C4-2B (cell line): ENCODE measurements around the gene ZDHHC3.

Experiments used
- CTCF ChIP-seq: fragments of 450-650 bp; conservative IDR thresholded peaks from 2 replicates; pipeline ENCODE4 v1.5.1; 2017; ENCODE audit warnings: mild to moderate bottlenecking
- ZFX ChIP-seq: fragments of 450-650 bp; IDR thresholded peaks from 2 replicates; pipeline ENCODE4 v1.6.1; 2017

GRCh38 chr3:44992555-44993470 lies 16.8 kb upstream of the ZDHHC3 start:
- TF ChIP-seq CTCF, result peak; percentile 74
- TF ChIP-seq ZFX, result no peak
